OCI-LY7 (cell line): ENCODE data around the gene CRHBP. TPM values are rescaled to one million over a fixed set of nuclear protein-coding genes. Genes with fewer than 3 reads are reported as not detected.

ENCODE experiments used
- BruUV-seq: library from RNA; stranded (reverse); fragments of 400-500 nt; replicated peaks from 2 replicates; lab custom pipeline; 2021; lab: Mats Ljungman, UMichigan
- CTCF ChIA-PET: fragments of 300-600 bp; sonication (Branson Sonifier 250); formaldehyde crosslinking; loops from one replicate; lab custom pipeline; 2022; ENCODE audit warnings: antibody characterized with exemption; ENCODE audit not compliant: unreplicated experiment; lab: Charles Lee
- POLR2A ChIA-PET: fragments of 300-600 bp; sonication (Branson Sonifier 250); formaldehyde crosslinking; loops from one replicate; lab custom pipeline; 2022; ENCODE audit warnings: antibody characterized with exemption; lab: Charles Lee
- DNase-seq: peaks from one replicate; pipeline ENCODE4 v3.0.0-alpha.2; 2015; ENCODE audit warnings: low spot score
- H2AFZ ChIP-seq: fragments of 200-600 bp; sonication (generic), shearing (Covaris generic); 2 replicates; pipeline ENCODE4 v1.6.1; 2014; ENCODE audit warnings: mild to moderate bottlenecking, antibody characterized with exemption, low read length, moderate library complexity
- H3K27ac ChIP-seq: fragments of 200-600 bp; sonication (generic); 2 replicates; pipeline ENCODE4 v1.5.1; 2014; ENCODE audit warnings: mixed run types, low read depth, mild to moderate bottlenecking, moderate library complexity, low read length, inconsistent platforms; ENCODE audit not compliant: poor library complexity, severe bottlenecking
- H3K36me3 ChIP-seq: fragments of 200-600 bp; sonication (generic); 2 replicates; pipeline ENCODE4 v1.6.1; 2014; ENCODE audit warnings: mild to moderate bottlenecking, antibody characterized with exemption, low read length, moderate library complexity, mixed read lengths; ENCODE audit not compliant: insufficient read depth
- H3K4me1 ChIP-seq: fragments of 200-600 bp; sonication (generic); 2 replicates; pipeline ENCODE4 v1.5.1; 2014; ENCODE audit warnings: mild to moderate bottlenecking, low read length; ENCODE audit not compliant: insufficient read depth, poor library complexity, severe bottlenecking
- H3K4me2 ChIP-seq: fragments of 200-600 bp; sonication (generic); 2 replicates; pipeline ENCODE4 v1.6.1; 2014; ENCODE audit warnings: mild to moderate bottlenecking, low read length
- H3K4me3 ChIP-seq: fragments of 200-600 bp; sonication (generic); 2 replicates; pipeline ENCODE4 v1.5.1; 2014; ENCODE audit warnings: mild to moderate bottlenecking, low read depth, low read length; ENCODE audit not compliant: poor library complexity, severe bottlenecking
- H3K79me2 ChIP-seq: fragments of 200-600 bp; sonication (generic); 2 replicates; pipeline ENCODE4 v1.6.1; 2016; ENCODE audit warnings: low read depth, mild to moderate bottlenecking, low read length, moderate library complexity, mixed read lengths; ENCODE audit not compliant: insufficient read depth
- H3K9me2 ChIP-seq: fragments of 200-600 bp; sonication (generic); 2 replicates; pipeline ENCODE4 v1.6.1; 2016; ENCODE audit warnings: mild to moderate bottlenecking, low read length, mixed read lengths; ENCODE audit not compliant: insufficient read depth
- H3K9me3 ChIP-seq: fragments of 200-600 bp; sonication (generic); 2 replicates; pipeline ENCODE4 v1.6.1; 2014; ENCODE audit warnings: mild to moderate bottlenecking, mixed run types, low read length, mixed read lengths
- H4K20me1 ChIP-seq: fragments of 200-600 bp; sonication (generic); 2 replicates; pipeline ENCODE4 v1.6.1; 2014; ENCODE audit warnings: mild to moderate bottlenecking, antibody characterized with exemption, low read length, moderate library complexity, mixed read lengths; ENCODE audit not compliant: insufficient read depth
- CTCF ChIP-seq: fragments of 200-600 bp; sonication (generic); conservative IDR thresholded peaks from 2 replicates; pipeline ENCODE4 v1.5.1; 2014; ENCODE audit warnings: mild to moderate bottlenecking, antibody characterized with exemption, low read length, moderate library complexity, mixed read lengths
- EZH2phosphoT487 ChIP-seq: fragments of 200-600 bp; sonication (generic); IDR thresholded peaks from 2 replicates; pipeline ENCODE4 v1.6.1; 2018; ENCODE audit warnings: low read depth, borderline replicate concordance, mild to moderate bottlenecking, mixed run types, antibody characterized with exemption, low read length, moderate library complexity, mixed read lengths
- intact Hi-C: fragments of 100-400 bp; cut with micrococcal nuclease; formaldehyde crosslinking; loops from one replicate; pipeline ENCODE4 v1.10.0; 2022; ENCODE audit not compliant: unreplicated experiment
- total RNA-seq, 2 experiments: library from RNA; depleted of rRNA in 1 of 2; stranded (reverse); fragments of >200 nt in 1 of 2; shearing (Covaris generic) in 1 of 2; gene quantifications; 2 replicates each; pipeline ENCODE4 v1.2.3, GENCODE V29; 2014 to 2022

The CRHBP gene
- total RNA-seq, 2 experiments from 2014 or later, result 40.3 to 41.6 TPM

GRCh38 chr5:76954383-76954763 lies 1.5 kb downstream of the CRHBP start:
- no peaks in the 10 kb centered on the region for H3K9me3 ChIP-seq
- no peak overlapping the region for H3K4me2 ChIP-seq
- DNase-seq, result no peak
- ChIA-PET CTCF (no interaction called here), POLR2A (interaction anchor here (1.2 kb wide), 1 partner anchor 19 kb away, joined by 4 read pairs; no protein-coding TSS in a partner anchor)
- no peak for TF ChIP-seq EZH2phosphoT487
- no TSS peak for BruUV-seq
- intact Hi-C loops, result no loop called here
- H3K36me3 ChIP-seq, result peaks cover 83% of the 10 kb centered on the region
- H2AFZ ChIP-seq, result no peak overlapping the region
- peaks cover 3% of the 10 kb centered on the region for H3K4me1 ChIP-seq
- no peak overlapping the region for H3K27ac ChIP-seq
- no peak overlapping the region for H3K4me3 ChIP-seq
- H3K9me2 ChIP-seq, result no peaks in the 10 kb centered on the region
- peaks cover 7% of the 10 kb centered on the region; the same call in 1 of the 2 replicates for H3K79me2 ChIP-seq
- H4K20me1 ChIP-seq, result no peaks in the 10 kb centered on the region

GRCh38 chr5:76956033-76956432 lies 3.2 kb downstream of the CRHBP start:
- BruUV-seq, result no TSS peak
- Histone ChIP-seq H3K79me2 (peaks cover 1% of the 10 kb centered on the region; the same call in 1 of the 2 replicates), H3K36me3 (peaks cover 93% of the 10 kb centered on the region), H2AFZ (no peak overlapping the region), H3K4me1 (peaks cover 3% of the 10 kb centered on the region), H3K4me2 (no peak overlapping the region), H3K9me3 (no peaks in the 10 kb centered on the region), H3K27ac (no peak overlapping the region), H4K20me1 (no peaks in the 10 kb centered on the region), H3K9me2 (no peaks in the 10 kb centered on the region), H3K4me3 (no peak overlapping the region)
- POLR2A ChIA-PET, result interaction anchor here (0.6 to 0.8 kb wide), 3 partner anchors 14 to 89 kb away, joined by 3 read pairs; no protein-coding TSS in a partner anchor
- CTCF ChIA-PET, result no interaction called here
- no peak for DNase-seq
- intact Hi-C loops, result no loop called here
- no peak for TF ChIP-seq EZH2phosphoT487
- no peak for TF ChIP-seq CTCF

- Histone ChIP-seq H3K4me1 (peaks cover 13% of the 10 kb centered on the region), H3K4me3 (no peak overlapping the region), H3K27ac (no peak overlapping the region), H3K9me3 (no peaks in the 10 kb centered on the region), H3K4me2 (no peak overlapping the region), H3K9me2 (no peaks in the 10 kb centered on the region), H4K20me1 (no peaks in the 10 kb centered on the region), H2AFZ (no peak overlapping the region), H3K79me2 (no peaks in the 10 kb centered on the region), H3K36me3 (peaks cover 97% of the 10 kb centered on the region)
- no TSS peak for BruUV-seq
- CTCF ChIA-PET, result no interaction called here
- no peak for TF ChIP-seq EZH2phosphoT487
- TF ChIP-seq CTCF, result no peak
- no peak for DNase-seq
- intact Hi-C loops, result no loop called here
- POLR2A ChIA-PET, result no interaction called here
Measured at GRCh38 chr5:76958991-76959767, 6.3 kb downstream of the CRHBP start.
